ENCODE measurements around the gene RHOH. TPM values are rescaled to one million over a fixed set of nuclear protein-coding genes. Genes with fewer than 3 reads are reported as not detected.

RHOH gene
- total and polyA plus RNA-seq, 2 donors from 2014 or later, result 0.17 to 14.1 TPM

DNA sequence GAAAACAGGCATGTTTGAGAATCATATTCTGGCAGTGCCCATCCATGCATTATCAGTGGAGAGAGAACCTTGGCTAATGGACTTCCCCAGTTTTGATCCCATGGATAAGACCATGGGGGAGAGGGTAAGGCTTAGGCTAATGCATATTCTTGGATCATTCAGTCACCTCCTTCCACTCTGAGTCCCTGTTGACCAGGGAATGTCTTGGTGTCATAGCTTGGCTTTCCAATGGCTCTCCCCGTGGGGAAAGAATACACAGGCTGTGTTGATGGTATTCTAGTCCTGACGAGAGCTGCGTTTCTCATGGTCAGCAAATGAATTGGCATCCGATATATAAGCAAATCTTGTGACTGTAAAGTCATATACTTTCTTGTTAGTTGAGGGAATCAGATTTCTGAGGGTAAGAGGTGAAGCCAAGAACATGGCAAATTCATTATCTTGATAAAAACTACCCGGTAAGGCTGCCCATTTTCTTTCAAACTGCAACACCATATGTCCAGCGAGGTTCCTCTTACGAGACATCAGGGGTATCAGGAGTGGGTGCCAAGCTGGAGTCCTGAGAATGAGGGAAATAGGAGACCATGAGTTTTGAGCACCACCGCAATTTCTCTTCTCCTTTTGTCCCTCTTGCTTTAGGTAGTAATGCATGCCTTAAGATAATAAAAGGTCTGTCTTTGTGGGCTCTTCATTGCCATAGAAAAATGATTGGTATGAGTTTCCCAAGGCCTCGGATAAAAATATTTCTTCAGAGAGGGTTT lies 18.0 kb downstream of the RHOH start:
- TF ChIP-seq, protein P1, sequence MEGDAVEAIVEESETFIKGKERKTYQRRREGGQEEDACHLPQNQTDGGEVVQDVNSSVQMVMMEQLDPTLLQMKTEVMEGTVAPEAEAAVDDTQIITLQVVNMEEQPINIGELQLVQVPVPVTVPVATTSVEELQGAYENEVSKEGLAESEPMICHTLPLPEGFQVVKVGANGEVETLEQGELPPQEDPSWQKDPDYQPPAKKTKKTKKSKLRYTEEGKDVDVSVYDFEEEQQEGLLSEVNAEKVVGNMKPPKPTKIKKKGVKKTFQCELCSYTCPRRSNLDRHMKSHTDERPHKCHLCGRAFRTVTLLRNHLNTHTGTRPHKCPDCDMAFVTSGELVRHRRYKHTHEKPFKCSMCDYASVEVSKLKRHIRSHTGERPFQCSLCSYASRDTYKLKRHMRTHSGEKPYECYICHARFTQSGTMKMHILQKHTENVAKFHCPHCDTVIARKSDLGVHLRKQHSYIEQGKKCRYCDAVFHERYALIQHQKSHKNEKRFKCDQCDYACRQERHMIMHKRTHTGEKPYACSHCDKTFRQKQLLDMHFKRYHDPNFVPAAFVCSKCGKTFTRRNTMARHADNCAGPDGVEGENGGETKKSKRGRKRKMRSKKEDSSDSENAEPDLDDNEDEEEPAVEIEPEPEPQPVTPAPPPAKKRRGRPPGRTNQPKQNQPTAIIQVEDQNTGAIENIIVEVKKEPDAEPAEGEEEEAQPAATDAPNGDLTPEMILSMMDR (IDR thresholded peaks at IDR 0.05; ENCODE audit: borderline replicate concordance, extremely low read depth, insufficient read depth), result no peak
- Histone ChIP-seq H3K36me3 (ENCODE audit: control insufficient read depth in 2 of 3, insufficient read depth in 3 of 3, low read length in 3 of 3) (no peaks in the 10 kb centered on the region), H3K27ac (ENCODE audit: low read depth in 2 of 2, low read length in 2 of 2) (no peak overlapping the region), H3K27me3 (ENCODE audit: control insufficient read depth, insufficient read depth, low read length) (no peaks in the 10 kb centered on the region), H3K9ac (ENCODE audit: low read length in 3 of 3) (no peak overlapping the region), H3K9me3 (ENCODE audit: control insufficient read depth in 2 of 3, insufficient read depth in 1 of 3, low read length in 3 of 3) (no peaks in the 10 kb centered on the region), H3K4me3 (ENCODE audit: low read length in 3 of 3) (no peak overlapping the region), H3K4me1 (ENCODE audit: control insufficient read depth in 2 of 3, insufficient read depth in 2 of 3, low read depth in 1 of 3, low read length in 3 of 3) (no peaks in the 10 kb centered on the region)
- DNase-seq (no peak), FAIRE-seq (no peak)
- intact Hi-C loops (cut with DNase I), result no loop called here

DNA sequence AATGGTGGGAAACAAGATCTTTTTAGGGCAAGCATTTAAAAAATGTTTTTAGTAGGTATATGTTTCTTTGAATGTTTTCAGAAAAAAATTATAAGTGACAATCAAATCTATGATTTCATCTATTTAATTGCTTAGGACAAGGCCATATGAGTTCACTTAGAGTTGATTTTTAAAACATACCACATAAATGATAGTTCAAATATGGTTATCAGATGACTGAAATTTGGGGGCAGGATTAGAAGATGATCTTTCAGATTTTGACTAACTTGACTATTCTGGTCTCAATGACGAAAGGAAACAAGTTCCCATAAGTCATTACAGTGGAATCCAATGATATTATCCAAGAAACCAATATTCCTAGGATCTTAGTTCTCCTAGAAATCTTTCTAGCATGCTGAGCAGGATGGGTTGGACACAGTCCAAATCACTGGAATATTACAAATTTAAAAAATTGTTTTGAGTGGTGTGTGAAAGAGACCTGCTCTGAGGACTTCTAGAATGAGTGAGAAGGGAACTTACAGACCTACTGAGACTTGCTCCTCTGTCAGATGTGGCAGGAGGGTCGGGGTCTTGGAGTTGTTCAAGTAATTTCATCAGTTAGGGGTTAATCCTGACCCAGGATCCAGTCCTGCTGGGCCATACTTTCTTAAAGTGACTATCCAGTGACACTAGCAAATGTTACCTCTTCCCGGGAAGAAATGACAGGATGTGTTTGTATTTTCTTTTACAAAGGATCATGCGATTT lies 20.0 kb downstream of the RHOH start:
- H3K9me3 ChIP-seq (ENCODE audit: control insufficient read depth in 2 of 3, insufficient read depth in 1 of 3, low read length in 3 of 3), result no peaks in the 10 kb centered on the region
- no peak for FAIRE-seq
- H3K36me3 ChIP-seq (ENCODE audit: control insufficient read depth in 2 of 3, insufficient read depth in 3 of 3, low read length in 3 of 3), result no peaks in the 10 kb centered on the region
- H3K4me3 ChIP-seq (ENCODE audit: low read length in 3 of 3), result no peak overlapping the region
- no peak overlapping the region for H3K9ac ChIP-seq (ENCODE audit: low read length in 3 of 3)
- no peak for DNase-seq
- no peaks in the 10 kb centered on the region for H3K27me3 ChIP-seq (ENCODE audit: control insufficient read depth, insufficient read depth, low read length)
- H3K4me1 ChIP-seq (ENCODE audit: control insufficient read depth in 2 of 3, insufficient read depth in 2 of 3, low read depth in 1 of 3, low read length in 3 of 3), result no peaks in the 10 kb centered on the region
- intact Hi-C loops (cut with DNase I), result no loop called here
- TF ChIP-seq, protein P1 (IDR thresholded peaks at IDR 0.05; ENCODE audit: borderline replicate concordance, extremely low read depth, insufficient read depth), result no peak
- no peak overlapping the region for H3K27ac ChIP-seq (ENCODE audit: low read depth in 2 of 2, low read length in 2 of 2)

DNA sequence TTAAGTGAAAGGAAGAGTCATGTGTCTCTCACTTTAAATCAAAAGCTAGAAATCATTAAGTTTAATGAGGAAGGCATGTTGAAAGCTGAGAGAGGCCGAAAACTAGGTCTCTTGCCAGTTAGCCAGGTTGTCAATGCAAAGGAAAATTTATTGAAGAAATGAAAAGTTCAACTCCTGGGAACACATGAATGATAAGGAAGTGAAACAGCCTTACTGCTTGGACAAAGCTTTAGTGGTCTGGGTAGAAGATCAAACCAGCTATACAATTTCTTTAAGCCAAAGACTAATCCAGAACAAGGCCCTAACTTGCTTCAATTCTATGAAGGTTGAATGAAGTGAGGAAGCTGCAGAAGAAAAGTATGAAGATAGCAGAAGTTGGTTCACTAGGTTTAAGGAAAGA lies 24.9 kb downstream of the RHOH start:
- intact Hi-C loops (cut with DNase I), result no loop called here
- no peaks in the 10 kb centered on the region for H3K4me1 ChIP-seq (ENCODE audit: control insufficient read depth in 2 of 3, insufficient read depth in 2 of 3, low read depth in 1 of 3, low read length in 3 of 3)
- TF ChIP-seq, protein P1 (IDR thresholded peaks at IDR 0.05; ENCODE audit: borderline replicate concordance, extremely low read depth, insufficient read depth), result no peak
- DNase-seq (no peak), FAIRE-seq (no peak)
- no peaks in the 10 kb centered on the region for H3K9me3 ChIP-seq (ENCODE audit: control insufficient read depth in 2 of 3, insufficient read depth in 1 of 3, low read length in 3 of 3)
- H3K27ac ChIP-seq (ENCODE audit: low read depth in 2 of 2, low read length in 2 of 2), result no peak overlapping the region
- H3K9ac ChIP-seq (ENCODE audit: low read length in 3 of 3), result no peak overlapping the region
- no peaks in the 10 kb centered on the region for H3K27me3 ChIP-seq (ENCODE audit: control insufficient read depth, insufficient read depth, low read length)
- H3K4me3 ChIP-seq (ENCODE audit: low read length in 3 of 3), result no peak overlapping the region
- no peaks in the 10 kb centered on the region for H3K36me3 ChIP-seq (ENCODE audit: control insufficient read depth in 2 of 3, insufficient read depth in 3 of 3, low read length in 3 of 3)
